Loucy (cell line): ENCODE data around the gene YPEL3.

Experiments used
- EZH2phosphoT487 ChIP-seq: fragments of 200-600 bp; IDR thresholded peaks from 2 replicates; pipeline ENCODE4 v1.6.1; 2018; ENCODE audit warnings: antibody characterized with exemption, mild to moderate bottlenecking, moderate library complexity, borderline replicate concordance
- TF ChIP-seq, protein P1 (sequence below): fragments of 200-600 bp; sonication (generic); conservative IDR thresholded peaks from 2 replicates; pipeline ENCODE4 v1.5.1; 2014; ENCODE audit warnings: mild to moderate bottlenecking, antibody characterized with exemption, low read length

DNA sequence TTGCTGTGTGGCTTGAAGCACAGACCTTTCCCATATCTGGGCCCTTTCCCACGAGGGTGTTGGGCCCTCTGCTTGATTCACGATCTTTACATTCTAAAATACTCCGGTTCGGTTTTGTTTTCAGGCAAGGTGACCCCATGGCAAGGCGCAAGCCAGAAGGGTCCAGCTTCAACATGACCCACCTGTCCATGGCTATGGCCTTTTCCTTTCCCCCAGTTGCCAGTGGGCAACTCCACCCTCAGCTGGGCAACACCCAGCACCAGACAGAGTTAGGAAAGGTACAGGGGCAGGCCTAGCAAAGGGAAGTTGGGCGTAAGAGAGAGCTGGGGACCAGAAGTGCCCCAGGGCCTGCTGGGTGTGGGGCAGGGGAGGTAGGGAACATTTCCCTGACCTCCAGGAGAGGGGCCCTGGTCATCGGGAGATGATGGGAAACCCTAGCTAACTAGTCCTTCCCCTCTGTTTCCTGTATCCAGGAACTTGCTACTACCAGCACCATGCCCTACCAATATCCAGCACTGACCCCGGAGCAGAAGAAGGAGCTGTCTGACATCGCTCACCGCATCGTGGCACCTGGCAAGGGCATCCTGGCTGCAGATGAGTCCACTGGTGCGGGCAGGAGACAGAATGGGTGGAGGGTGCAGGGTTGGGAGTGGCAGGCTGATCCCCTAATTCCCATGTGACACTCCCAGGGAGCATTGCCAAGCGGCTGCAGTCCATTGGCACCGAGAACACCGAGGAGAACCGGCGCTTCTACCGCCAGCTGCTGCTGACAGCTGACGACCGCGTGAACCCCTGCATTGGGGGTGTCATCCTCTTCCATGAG lies 29.0 kb downstream of the YPEL3 start:
- TF ChIP-seq, protein P1, sequence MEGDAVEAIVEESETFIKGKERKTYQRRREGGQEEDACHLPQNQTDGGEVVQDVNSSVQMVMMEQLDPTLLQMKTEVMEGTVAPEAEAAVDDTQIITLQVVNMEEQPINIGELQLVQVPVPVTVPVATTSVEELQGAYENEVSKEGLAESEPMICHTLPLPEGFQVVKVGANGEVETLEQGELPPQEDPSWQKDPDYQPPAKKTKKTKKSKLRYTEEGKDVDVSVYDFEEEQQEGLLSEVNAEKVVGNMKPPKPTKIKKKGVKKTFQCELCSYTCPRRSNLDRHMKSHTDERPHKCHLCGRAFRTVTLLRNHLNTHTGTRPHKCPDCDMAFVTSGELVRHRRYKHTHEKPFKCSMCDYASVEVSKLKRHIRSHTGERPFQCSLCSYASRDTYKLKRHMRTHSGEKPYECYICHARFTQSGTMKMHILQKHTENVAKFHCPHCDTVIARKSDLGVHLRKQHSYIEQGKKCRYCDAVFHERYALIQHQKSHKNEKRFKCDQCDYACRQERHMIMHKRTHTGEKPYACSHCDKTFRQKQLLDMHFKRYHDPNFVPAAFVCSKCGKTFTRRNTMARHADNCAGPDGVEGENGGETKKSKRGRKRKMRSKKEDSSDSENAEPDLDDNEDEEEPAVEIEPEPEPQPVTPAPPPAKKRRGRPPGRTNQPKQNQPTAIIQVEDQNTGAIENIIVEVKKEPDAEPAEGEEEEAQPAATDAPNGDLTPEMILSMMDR = no peak
- no peak for TF ChIP-seq EZH2phosphoT487
